Measurements from ENCODE around the gene MYEOV. TPM values are rescaled to one million over a fixed set of nuclear protein-coding genes. Genes with fewer than 3 reads are reported as not detected.

The MYEOV gene
- total RNA-seq (1.0 TPM), polyA plus RNA-seq (not detected)

DNA sequence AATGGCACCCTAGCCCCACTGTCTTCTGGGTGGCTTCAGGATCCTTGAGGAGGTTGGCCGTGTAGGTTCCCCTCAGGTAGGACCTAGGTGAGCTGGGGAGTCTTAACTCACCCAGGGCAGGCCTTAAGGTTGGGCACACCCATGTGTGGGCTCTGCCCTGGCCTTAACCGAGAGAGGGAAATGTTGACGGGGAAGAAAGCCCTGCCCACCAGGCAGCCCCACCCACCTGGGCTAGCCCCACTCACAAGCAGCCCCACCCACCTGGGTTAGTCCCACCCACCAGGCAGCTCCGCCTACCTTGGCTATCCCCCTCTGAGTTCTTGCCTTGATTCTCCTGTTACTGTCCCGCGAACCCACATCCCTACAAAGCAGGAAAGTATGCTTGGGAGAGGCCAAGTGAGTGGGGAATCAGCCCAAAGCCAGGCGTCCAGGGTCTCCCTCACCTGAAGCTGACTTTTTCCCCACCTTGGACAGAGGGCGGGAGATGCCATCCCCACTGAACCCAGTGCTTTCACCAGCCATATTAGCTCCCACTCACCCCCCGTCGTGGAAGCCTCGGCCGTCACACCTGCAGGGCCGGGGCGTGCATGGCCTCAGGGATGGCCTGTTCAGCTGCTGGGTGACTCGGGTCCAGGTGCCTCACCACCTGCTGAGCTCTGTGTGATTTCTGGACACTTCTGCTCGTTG is at the start of gene MYEOV:
MYEOV (plus strand) TSS at position 337 of the 687 bp plus-strand sequence. CDS start 1,200 bp downstream, outside the sequence.
- Histone ChIP-seq H3K4me3 (ENCODE audit: low read depth, low read length) (no peak within 1 kb of the TSS), H3K4me1 (ENCODE audit: control insufficient read depth, insufficient read depth, low read length, poor library complexity, severe bottlenecking) (peaks cover 41% of the 10 kb centered on the region), H3K9me3 (ENCODE audit: control insufficient read depth in 2 of 2, low read length in 2 of 2) (no peaks in the 10 kb centered on the region), H3K27me3 (ENCODE audit: control insufficient read depth, insufficient read depth, low read length) (no peaks in the 10 kb centered on the region), H3K36me3 (ENCODE audit: control insufficient read depth, insufficient read depth, low read length) (no peaks in the 10 kb centered on the region), H3K27ac (ENCODE audit: insufficient read depth, low read length, poor library complexity, severe bottlenecking) (no peak within 1 kb of the TSS)
- Mint-ChIP-seq H3K27ac (peak within 1 kb of the TSS in 1 of 3 donors; percentile 69), H3K4me1 (peaks cover 0 to 47% (median 21%) of the 10 kb centered on the region in 4 donors), H3K27me3 (peaks cover 4% of the 10 kb centered on the region), H3K9me3 (peaks cover 0 to 2% (median 0%) of the 10 kb centered on the region in 7 donors), H3K4me3 (no peak within 1 kb of the TSS), H3K36me3 (no peaks in the 10 kb centered on the region)
- DNase-seq (peak in 1 of 3 donors; percentile 11), ATAC-seq (ENCODE audit: low read depth in 2 of 2) (no peak)

DNA sequence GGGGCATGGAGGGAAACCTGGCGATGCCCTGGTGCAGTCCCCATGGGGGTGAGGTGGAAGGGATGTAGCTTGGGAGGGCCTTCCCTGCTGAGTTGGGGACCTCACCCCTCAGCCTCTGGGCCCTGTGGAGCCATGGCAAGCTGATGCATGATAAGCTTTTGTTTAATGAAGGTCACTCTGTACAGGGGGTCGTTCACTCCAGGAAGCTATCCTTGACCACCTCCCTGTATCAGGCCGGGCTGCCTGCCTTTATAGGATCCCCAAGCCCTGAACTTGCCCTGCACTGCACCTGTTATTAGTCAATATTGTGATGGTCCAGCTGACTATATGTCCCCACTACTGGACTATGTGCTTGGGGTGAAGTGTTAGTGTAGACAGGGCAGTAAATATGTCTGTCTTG is 49.7 kb upstream of the MYEOV start:
- no peak overlapping the region for H3K27ac ChIP-seq (ENCODE audit: insufficient read depth, low read length, poor library complexity, severe bottlenecking)
- H3K27me3 ChIP-seq (ENCODE audit: control insufficient read depth, insufficient read depth, low read length): no peaks in the 10 kb centered on the region
- ATAC-seq (ENCODE audit: low read depth in 2 of 2) (no peak), DNase-seq (no peak)
- H3K27ac Mint-ChIP-seq: peak overlapping the region in 1 of 3 donors; percentile 9
- H3K4me1 ChIP-seq (ENCODE audit: control insufficient read depth, insufficient read depth, low read length, poor library complexity, severe bottlenecking): peaks cover 3% of the 10 kb centered on the region
- H3K9me3 ChIP-seq (ENCODE audit: control insufficient read depth in 2 of 2, low read length in 2 of 2): no peaks in the 10 kb centered on the region
- peaks cover 0 to 19% (median 8%) of the 10 kb centered on the region in 4 donors for H3K4me1 Mint-ChIP-seq
- no peak overlapping the region for H3K4me3 Mint-ChIP-seq
- H3K9me3 Mint-ChIP-seq: peaks cover 0 to 2% (median 0%) of the 10 kb centered on the region in 7 donors
- H3K27me3 Mint-ChIP-seq: peaks cover 8% of the 10 kb centered on the region
- H3K4me3 ChIP-seq (ENCODE audit: low read depth, low read length): no peak overlapping the region
- peaks cover 3% of the 10 kb centered on the region for H3K36me3 Mint-ChIP-seq
- no peaks in the 10 kb centered on the region for H3K36me3 ChIP-seq (ENCODE audit: control insufficient read depth, insufficient read depth, low read length)

DNA sequence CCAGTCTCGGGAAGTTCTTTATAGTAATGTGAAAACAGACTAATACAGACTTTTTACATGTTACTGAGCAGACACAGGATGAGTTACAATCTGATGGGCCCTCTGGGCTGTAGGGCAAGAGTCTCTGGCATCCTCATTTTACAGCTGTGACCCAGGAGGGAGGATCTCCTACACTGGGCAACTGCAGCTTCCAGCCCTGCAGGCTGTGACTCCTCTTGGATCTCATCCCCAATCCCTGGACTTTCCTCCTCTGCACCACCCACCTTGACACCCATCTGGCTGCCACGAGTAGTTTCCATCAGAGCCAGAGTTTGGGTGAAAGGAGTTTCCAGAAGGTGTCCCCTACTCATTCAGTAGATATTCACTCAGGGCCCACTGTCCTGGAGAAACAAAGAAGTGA is 48.9 kb upstream of the MYEOV start:
- Mint-ChIP-seq H3K27me3 (peaks cover 14% of the 10 kb centered on the region), H3K27ac (peak overlapping the region in 2 of 3 donors; percentile 9 to 45), H3K4me3 (no peak overlapping the region), H3K4me1 (peaks cover 0 to 19% (median 8%) of the 10 kb centered on the region in 4 donors), H3K9me3 (peaks cover 0 to 2% (median 0%) of the 10 kb centered on the region in 7 donors), H3K36me3 (peaks cover 3% of the 10 kb centered on the region)
- Histone ChIP-seq H3K9me3 (ENCODE audit: control insufficient read depth in 2 of 2, low read length in 2 of 2) (no peaks in the 10 kb centered on the region), H3K36me3 (ENCODE audit: control insufficient read depth, insufficient read depth, low read length) (no peaks in the 10 kb centered on the region), H3K4me3 (ENCODE audit: low read depth, low read length) (no peak overlapping the region), H3K27me3 (ENCODE audit: control insufficient read depth, insufficient read depth, low read length) (no peaks in the 10 kb centered on the region), H3K4me1 (ENCODE audit: control insufficient read depth, insufficient read depth, low read length, poor library complexity, severe bottlenecking) (peaks cover 3% of the 10 kb centered on the region), H3K27ac (ENCODE audit: insufficient read depth, low read length, poor library complexity, severe bottlenecking) (no peak overlapping the region)
- no peak for ATAC-seq (ENCODE audit: low read depth in 2 of 2)
- DNase-seq: no peak

DNA sequence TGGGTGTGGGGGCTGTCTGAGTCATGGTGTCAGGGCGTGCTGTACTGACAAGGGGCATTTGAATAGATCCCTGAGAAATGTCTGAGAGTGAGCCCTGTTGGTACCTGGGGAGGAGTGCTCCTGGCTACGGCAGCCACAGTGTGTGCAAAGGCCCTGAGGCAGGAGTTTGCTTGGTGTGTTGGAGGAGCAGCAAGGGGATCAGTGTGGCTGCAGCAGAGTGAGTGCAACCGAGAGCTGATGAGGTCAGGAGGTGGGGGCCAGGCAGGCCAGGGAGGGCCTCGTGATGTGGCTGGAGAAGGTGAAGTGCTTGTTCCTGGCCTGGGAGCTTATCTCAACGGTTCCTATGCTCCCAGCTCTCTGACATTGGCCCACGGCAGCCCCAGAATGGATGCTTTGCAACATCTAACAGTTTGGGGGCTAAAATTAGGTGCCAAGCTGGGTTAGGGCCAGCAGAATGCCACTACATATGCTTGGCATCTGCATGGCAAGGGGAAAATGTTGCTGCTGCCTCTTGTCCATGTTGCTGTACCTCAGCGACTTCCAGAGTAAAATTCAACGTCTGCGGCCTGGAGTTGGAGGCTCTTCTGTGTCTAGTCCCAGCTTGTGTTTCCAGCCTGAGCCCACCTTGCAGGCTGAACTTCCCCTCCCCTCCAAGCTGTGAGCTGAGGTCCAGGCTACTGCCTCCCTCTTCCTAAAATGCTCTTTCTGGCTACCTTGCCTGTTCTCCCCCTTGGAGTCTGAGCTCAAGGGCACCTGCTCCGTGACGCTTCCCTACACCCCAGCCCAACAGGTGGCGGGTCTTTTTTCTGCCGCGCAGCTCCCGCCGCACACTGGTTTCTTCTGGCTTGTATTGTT is 48.2 kb upstream of the MYEOV start:
- H3K27me3 Mint-ChIP-seq: peaks cover 14% of the 10 kb centered on the region
- DNase-seq (no peak), ATAC-seq (ENCODE audit: low read depth in 2 of 2) (no peak)
- no peak overlapping the region for H3K4me3 ChIP-seq (ENCODE audit: low read depth, low read length)
- peaks cover 0 to 2% (median 0%) of the 10 kb centered on the region in 7 donors for H3K9me3 Mint-ChIP-seq
- H3K4me1 Mint-ChIP-seq: peaks cover 0 to 19% (median 8%) of the 10 kb centered on the region in 4 donors
- H3K36me3 ChIP-seq (ENCODE audit: control insufficient read depth, insufficient read depth, low read length): no peaks in the 10 kb centered on the region
- no peak overlapping the region for H3K27ac ChIP-seq (ENCODE audit: insufficient read depth, low read length, poor library complexity, severe bottlenecking)
- H3K9me3 ChIP-seq (ENCODE audit: control insufficient read depth in 2 of 2, low read length in 2 of 2): no peaks in the 10 kb centered on the region
- H3K27me3 ChIP-seq (ENCODE audit: control insufficient read depth, insufficient read depth, low read length): no peaks in the 10 kb centered on the region
- H3K36me3 Mint-ChIP-seq: peaks cover 3% of the 10 kb centered on the region
- peaks cover 3% of the 10 kb centered on the region for H3K4me1 ChIP-seq (ENCODE audit: control insufficient read depth, insufficient read depth, low read length, poor library complexity, severe bottlenecking)
- peak overlapping the region in 1 of 3 donors; percentile 78 for H3K27ac Mint-ChIP-seq
- no peak overlapping the region for H3K4me3 Mint-ChIP-seq

DNA sequence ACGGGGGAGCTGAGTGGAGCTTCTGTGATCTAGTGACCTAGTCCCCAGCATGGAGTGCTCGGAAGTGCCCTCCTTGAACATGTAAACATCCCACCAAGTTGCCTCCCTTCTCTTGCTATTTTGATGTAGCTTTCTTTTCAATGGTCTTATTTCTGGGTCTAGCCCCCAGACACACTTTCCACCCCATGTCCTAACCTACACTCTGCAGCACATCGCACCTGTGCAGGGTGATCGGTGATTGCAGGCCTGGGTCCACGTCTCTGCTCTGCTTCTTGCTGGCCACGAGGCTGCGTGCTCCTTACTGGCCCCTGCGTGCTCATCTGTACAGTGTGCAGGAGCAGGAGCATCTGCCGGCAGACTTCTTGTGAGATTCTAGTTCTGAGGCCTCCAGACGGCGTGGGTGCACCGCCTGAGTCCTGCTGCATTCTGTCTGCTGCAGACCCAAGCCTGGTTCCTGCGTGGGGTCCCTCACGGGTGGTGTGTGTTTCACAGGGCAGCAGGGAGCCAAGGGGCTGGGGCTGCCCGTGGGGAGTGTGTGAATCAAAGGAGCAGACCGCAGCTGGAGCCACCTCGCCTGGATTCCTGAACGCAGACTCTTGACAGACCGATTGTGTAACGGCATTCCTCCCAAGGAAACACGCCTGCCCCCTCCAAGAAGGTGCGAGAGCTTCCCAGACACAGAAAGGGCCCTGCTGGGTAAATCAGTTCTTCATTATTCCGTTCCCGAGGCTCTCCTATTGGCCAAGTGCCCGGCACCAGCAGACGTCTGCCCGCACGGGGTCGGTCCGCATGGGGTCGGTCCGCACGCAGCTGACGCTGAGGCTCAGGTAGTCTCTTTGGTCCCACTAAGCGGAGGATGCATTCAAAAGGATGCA is 44.4 kb upstream of the MYEOV start:
- no peak overlapping the region for H3K4me3 Mint-ChIP-seq
- Histone ChIP-seq H3K9me3 (ENCODE audit: control insufficient read depth in 2 of 2, low read length in 2 of 2) (peaks cover 0 to 5% of the 10 kb centered on the region in 2 experiments), H3K27me3 (ENCODE audit: control insufficient read depth, insufficient read depth, low read length) (no peaks in the 10 kb centered on the region), H3K27ac (ENCODE audit: insufficient read depth, low read length, poor library complexity, severe bottlenecking) (no peak overlapping the region), H3K4me1 (ENCODE audit: control insufficient read depth, insufficient read depth, low read length, poor library complexity, severe bottlenecking) (no peaks in the 10 kb centered on the region), H3K36me3 (ENCODE audit: control insufficient read depth, insufficient read depth, low read length) (no peaks in the 10 kb centered on the region), H3K4me3 (ENCODE audit: low read depth, low read length) (no peak overlapping the region)
- peaks cover 14% of the 10 kb centered on the region for H3K27me3 Mint-ChIP-seq
- ATAC-seq (ENCODE audit: low read depth in 2 of 2) (no peak), DNase-seq (no peak)
- H3K36me3 Mint-ChIP-seq: peaks cover 3% of the 10 kb centered on the region
- no peak overlapping the region for H3K27ac Mint-ChIP-seq
- peaks cover 0 to 2% (median 0%) of the 10 kb centered on the region in 7 donors for H3K9me3 Mint-ChIP-seq
- peaks cover 0 to 2% (median 0%) of the 10 kb centered on the region in 4 donors for H3K4me1 Mint-ChIP-seq

DNA sequence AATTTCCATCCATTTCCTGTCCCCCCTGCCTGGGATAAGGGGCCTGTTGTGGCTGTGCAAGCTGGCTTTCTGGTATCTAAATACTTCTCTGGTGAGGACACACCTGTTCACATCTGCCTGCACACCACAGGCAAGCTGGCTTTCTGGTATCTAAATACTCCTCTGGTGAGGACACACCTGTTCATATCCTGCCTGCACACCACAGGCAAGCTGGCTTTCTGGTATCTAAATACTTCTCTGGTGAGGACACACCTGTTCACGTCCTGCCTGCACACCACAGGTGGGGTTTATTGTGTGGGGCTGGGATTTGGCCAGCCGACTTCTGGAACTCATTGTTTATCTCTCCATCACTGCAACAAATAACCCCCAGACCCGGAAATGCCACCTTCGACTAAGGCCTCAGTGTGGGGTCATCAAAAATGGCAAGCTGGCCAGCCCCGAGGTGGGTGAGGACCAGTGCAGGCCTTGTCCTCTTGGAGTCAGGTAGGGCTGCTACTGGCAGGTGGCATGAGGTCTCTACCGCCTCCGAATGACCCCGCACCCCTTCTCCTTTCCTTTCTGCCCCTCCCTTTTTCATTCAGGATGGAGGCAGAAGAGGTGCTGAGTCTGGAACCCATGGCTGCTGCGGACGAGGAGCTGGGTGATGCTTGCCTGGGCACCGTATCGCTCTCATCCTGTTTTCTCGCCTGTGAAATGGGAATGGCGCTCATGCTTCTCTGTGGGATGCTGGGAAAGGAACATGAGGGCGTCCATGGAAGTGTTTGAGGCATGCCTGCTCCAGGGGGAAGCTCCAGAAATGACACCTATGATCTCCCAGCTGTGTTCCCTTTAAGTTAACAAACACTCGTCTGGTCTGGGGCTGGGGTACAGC is 43.5 kb upstream of the MYEOV start:
- no peaks in the 10 kb centered on the region for H3K4me1 ChIP-seq (ENCODE audit: control insufficient read depth, insufficient read depth, low read length, poor library complexity, severe bottlenecking)
- peaks cover 0 to 5% of the 10 kb centered on the region in 2 experiments for H3K9me3 ChIP-seq (ENCODE audit: control insufficient read depth in 2 of 2, low read length in 2 of 2)
- no peak overlapping the region for H3K4me3 Mint-ChIP-seq
- H3K27ac Mint-ChIP-seq: no peak overlapping the region
- peaks cover 3% of the 10 kb centered on the region for H3K36me3 Mint-ChIP-seq
- ATAC-seq (ENCODE audit: low read depth in 2 of 2) (no peak), DNase-seq (no peak)
- H3K9me3 Mint-ChIP-seq: peaks cover 0 to 2% (median 0%) of the 10 kb centered on the region in 7 donors
- H3K4me1 Mint-ChIP-seq: peaks cover 0 to 2% (median 0%) of the 10 kb centered on the region in 4 donors
- H3K36me3 ChIP-seq (ENCODE audit: control insufficient read depth, insufficient read depth, low read length): no peaks in the 10 kb centered on the region
- no peak overlapping the region for H3K4me3 ChIP-seq (ENCODE audit: low read depth, low read length)
- no peak overlapping the region for H3K27ac ChIP-seq (ENCODE audit: insufficient read depth, low read length, poor library complexity, severe bottlenecking)
- H3K27me3 Mint-ChIP-seq: peaks cover 14% of the 10 kb centered on the region
- no peaks in the 10 kb centered on the region for H3K27me3 ChIP-seq (ENCODE audit: control insufficient read depth, insufficient read depth, low read length)

All from CD4-positive, CD25-positive, alpha-beta regulatory T cell (primary cell).